ENCODE data around the gene KRT85.

DNA sequence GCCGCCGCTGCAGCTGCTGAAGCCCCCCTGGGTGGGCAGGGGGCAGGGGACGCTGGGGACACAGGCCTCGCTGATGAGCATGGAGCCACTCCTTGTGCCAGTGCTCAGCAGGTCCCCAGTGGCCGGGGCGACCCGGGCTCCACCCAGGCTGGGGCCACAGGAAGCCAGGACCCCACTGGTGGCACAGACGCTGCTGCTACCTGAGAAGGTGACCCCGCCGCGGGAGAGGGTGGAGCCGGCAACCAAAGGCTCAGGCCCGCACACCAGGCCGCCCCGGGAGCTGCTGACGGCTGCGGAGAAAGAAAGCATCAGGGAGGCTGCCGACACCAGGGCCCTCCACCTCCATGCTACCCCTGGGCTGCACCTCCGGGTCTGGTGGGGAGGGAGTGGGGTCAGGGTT, 10.8 kb upstream of the KRT85 start:
- TF ChIP-seq CTCF (conservative IDR thresholded peaks at IDR 0.05; ENCODE audit: low read depth, low read length) (no peak), EZH2 (IDR thresholded peaks at IDR 0.05; ENCODE audit: borderline replicate concordance, low read depth, low read length, poor library complexity, severe bottlenecking) (no peak)

All from A673 (cell line).